Astrocyte (in vitro differentiated cells and primary cell): ENCODE results near the gene TRMT61A. TPM values are rescaled to one million over a fixed set of nuclear protein-coding genes. Genes with fewer than 3 reads are reported as not detected.

Experiments used
- DNase-seq: peaks from one replicate; pipeline ENCODE4 v3.0.0-alpha.2; 2010; ENCODE audit warnings: low read depth
- FAIRE-seq: peaks from 2 replicates; lab custom pipeline; 2011; peaks lifted over from hg19 to GRCh38; lab: Jason Lieb, UNC
- H2AFZ ChIP-seq: 2 replicates; pipeline ENCODE4 v1.6.0; 2012; ENCODE audit warnings: low read depth, low read length, inconsistent platforms
- H3K27ac ChIP-seq: 2 replicates; pipeline ENCODE4 v1.5.1; 2011; ENCODE audit warnings: low read depth, low read length, inconsistent platforms
- H3K27me3 ChIP-seq: 2 replicates; pipeline ENCODE4 v1.6.0; 2011; ENCODE audit warnings: low read length, inconsistent platforms; ENCODE audit not compliant: insufficient read depth
- H3K36me3 ChIP-seq: 2 replicates; pipeline ENCODE4 v1.5.1; 2011; ENCODE audit warnings: low read length, inconsistent platforms; ENCODE audit not compliant: insufficient read depth
- H3K4me1 ChIP-seq: 2 replicates; pipeline ENCODE4 v1.5.1; 2011; ENCODE audit warnings: low read length, inconsistent platforms; ENCODE audit not compliant: insufficient read depth
- H3K4me2 ChIP-seq: 2 replicates; pipeline ENCODE4 v1.6.0; 2012; ENCODE audit warnings: low read length, inconsistent platforms
- H3K4me3 ChIP-seq: 2 replicates; pipeline ENCODE4 v1.5.1; 2011; ENCODE audit warnings: low read depth, mild to moderate bottlenecking, low read length, inconsistent platforms; ENCODE audit not compliant: insufficient read depth
- H3K79me2 ChIP-seq: 2 replicates; pipeline ENCODE4 v1.6.0; 2012; ENCODE audit warnings: mild to moderate bottlenecking, low read length, inconsistent platforms; ENCODE audit not compliant: insufficient read depth
- H3K9ac ChIP-seq: 2 replicates; pipeline ENCODE4 v1.6.0; 2012; ENCODE audit warnings: mild to moderate bottlenecking, low read length, inconsistent platforms
- H3K9me3 ChIP-seq: 2 replicates; pipeline ENCODE4 v1.5.1; 2012; ENCODE audit warnings: low read depth, mild to moderate bottlenecking, low read length, inconsistent platforms; ENCODE audit not compliant: insufficient read depth
- H4K20me1 ChIP-seq: 2 replicates; pipeline ENCODE4 v1.6.0; 2012; ENCODE audit warnings: low read length, inconsistent platforms; ENCODE audit not compliant: insufficient read depth
- H3K27ac Mint-ChIP-seq: one replicate; pipeline ENCODE4 v1.8.0; 2021; ENCODE audit warnings: mild to moderate bottlenecking, mixed read lengths; ENCODE audit not compliant: unreplicated experiment
- H3K27me3 Mint-ChIP-seq: one replicate; pipeline ENCODE4 v1.8.0; 2021; ENCODE audit warnings: low read depth, mixed read lengths; ENCODE audit not compliant: unreplicated experiment
- H3K36me3 Mint-ChIP-seq: one replicate; pipeline ENCODE4 v1.8.0; 2021; ENCODE audit warnings: low read depth, mixed read lengths; ENCODE audit not compliant: unreplicated experiment
- H3K4me1 Mint-ChIP-seq: one replicate; pipeline ENCODE4 v1.8.0; 2021; ENCODE audit warnings: low read depth, mixed read lengths; ENCODE audit not compliant: unreplicated experiment
- H3K4me3 Mint-ChIP-seq: one replicate; pipeline ENCODE4 v1.8.0; 2021; ENCODE audit warnings: mild to moderate bottlenecking, moderate library complexity, mixed read lengths; ENCODE audit not compliant: unreplicated experiment
- H3K9me3 Mint-ChIP-seq: one replicate; pipeline ENCODE4 v1.8.0; 2021; ENCODE audit warnings: mild to moderate bottlenecking, mixed read lengths; ENCODE audit not compliant: unreplicated experiment
- EZH2 ChIP-seq: IDR thresholded peaks from 2 replicates; pipeline ENCODE4 v1.6.1; 2012; ENCODE audit warnings: mild to moderate bottlenecking, low read length, inconsistent platforms; ENCODE audit not compliant: insufficient read depth
- total RNA-seq: library from RNA; stranded (reverse); gene quantifications from 2 replicates; pipeline ENCODE4 v1.2.1, GENCODE V29; 2021
- TF ChIP-seq, protein P1 (sequence below): IDR thresholded peaks from 2 replicates; pipeline ENCODE4 v1.5.1; 2011; ENCODE audit warnings: low read depth, mild to moderate bottlenecking, inconsistent platforms, low read length, moderate library complexity; ENCODE audit not compliant: insufficient read depth

TRMT61A gene
- total RNA-seq, 1 donor from 2014 or later, result 12.4 TPM

DNA sequence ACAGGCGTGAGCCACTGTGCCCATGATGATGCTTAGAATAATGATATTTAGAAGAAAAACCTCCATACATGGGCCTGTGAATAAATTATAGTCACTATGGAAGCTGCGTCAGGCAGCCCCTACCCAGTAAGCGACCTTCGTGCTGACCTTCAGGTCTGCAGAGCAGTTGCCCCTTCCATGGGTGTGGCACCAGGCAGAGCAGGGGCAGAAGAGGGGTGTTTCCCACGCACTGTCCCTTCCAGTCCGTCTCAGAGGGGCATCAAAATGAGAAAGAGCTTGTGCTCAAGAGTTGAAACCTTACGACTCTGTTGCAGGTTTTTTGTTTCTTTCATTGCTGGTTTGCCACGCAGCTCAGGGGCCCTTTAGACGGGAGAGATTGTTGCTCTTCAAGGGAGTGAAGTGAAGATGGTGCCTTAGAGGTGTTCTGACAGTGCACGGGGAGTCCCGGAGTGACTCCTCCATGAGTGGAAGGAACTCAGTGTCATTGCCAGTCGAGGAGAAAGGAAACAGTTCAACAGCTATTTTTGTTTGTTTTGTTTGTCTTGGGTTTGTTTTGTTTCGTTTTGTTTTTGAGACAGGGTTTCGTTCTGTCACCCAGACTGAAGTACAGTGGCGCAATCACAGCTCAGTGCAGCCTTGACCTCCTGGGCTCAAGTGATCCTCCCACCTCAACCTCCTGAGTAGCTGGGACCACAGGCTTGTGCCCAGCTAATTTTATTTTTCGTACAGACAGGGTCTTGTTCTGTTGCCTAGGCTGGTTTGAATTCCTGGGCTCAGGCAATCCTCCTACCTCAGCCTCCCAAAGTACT lies 20.3 kb upstream of the TRMT61A start:
- Histone ChIP-seq H3K36me3 (peaks cover 29% of the 10 kb centered on the region), H3K27me3 (no peaks in the 10 kb centered on the region), H3K9ac (no peak overlapping the region), H4K20me1 (peaks cover 29% of the 10 kb centered on the region), H2AFZ (no peak overlapping the region), H3K4me3 (no peak overlapping the region), H3K4me2 (no peak overlapping the region), H3K9me3 (no peaks in the 10 kb centered on the region), H3K4me1 (peaks cover 11% of the 10 kb centered on the region), H3K27ac (no peak overlapping the region), H3K79me2 (no peaks in the 10 kb centered on the region)
- H3K4me3 Mint-ChIP-seq, result no peak overlapping the region
- DNase-seq (no peak), FAIRE-seq (no peak)
- no peak overlapping the region for H3K27ac Mint-ChIP-seq
- TF ChIP-seq, protein P1, sequence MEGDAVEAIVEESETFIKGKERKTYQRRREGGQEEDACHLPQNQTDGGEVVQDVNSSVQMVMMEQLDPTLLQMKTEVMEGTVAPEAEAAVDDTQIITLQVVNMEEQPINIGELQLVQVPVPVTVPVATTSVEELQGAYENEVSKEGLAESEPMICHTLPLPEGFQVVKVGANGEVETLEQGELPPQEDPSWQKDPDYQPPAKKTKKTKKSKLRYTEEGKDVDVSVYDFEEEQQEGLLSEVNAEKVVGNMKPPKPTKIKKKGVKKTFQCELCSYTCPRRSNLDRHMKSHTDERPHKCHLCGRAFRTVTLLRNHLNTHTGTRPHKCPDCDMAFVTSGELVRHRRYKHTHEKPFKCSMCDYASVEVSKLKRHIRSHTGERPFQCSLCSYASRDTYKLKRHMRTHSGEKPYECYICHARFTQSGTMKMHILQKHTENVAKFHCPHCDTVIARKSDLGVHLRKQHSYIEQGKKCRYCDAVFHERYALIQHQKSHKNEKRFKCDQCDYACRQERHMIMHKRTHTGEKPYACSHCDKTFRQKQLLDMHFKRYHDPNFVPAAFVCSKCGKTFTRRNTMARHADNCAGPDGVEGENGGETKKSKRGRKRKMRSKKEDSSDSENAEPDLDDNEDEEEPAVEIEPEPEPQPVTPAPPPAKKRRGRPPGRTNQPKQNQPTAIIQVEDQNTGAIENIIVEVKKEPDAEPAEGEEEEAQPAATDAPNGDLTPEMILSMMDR, result no peak
- no peak for TF ChIP-seq EZH2
- no peaks in the 10 kb centered on the region for H3K27me3 Mint-ChIP-seq
- peaks cover 3% of the 10 kb centered on the region for H3K4me1 Mint-ChIP-seq
- H3K36me3 Mint-ChIP-seq, result peaks cover 37% of the 10 kb centered on the region
- H3K9me3 Mint-ChIP-seq, result no peaks in the 10 kb centered on the region

GRCh38 chr14:103509864-103510723 lies 18.9 kb upstream of the TRMT61A start:
- Histone ChIP-seq H3K4me2 (no peak overlapping the region), H3K9ac (no peak overlapping the region), H3K27ac (no peak overlapping the region), H3K79me2 (no peaks in the 10 kb centered on the region), H3K36me3 (peaks cover 24% of the 10 kb centered on the region), H2AFZ (no peak overlapping the region), H4K20me1 (peaks cover 34% of the 10 kb centered on the region), H3K9me3 (no peaks in the 10 kb centered on the region), H3K4me3 (no peak overlapping the region), H3K27me3 (no peaks in the 10 kb centered on the region), H3K4me1 (peaks cover 11% of the 10 kb centered on the region)
- peak overlapping the region; percentile 58 for H3K27ac Mint-ChIP-seq
- H3K9me3 Mint-ChIP-seq, result no peaks in the 10 kb centered on the region
- no peaks in the 10 kb centered on the region for H3K4me1 Mint-ChIP-seq
- no peaks in the 10 kb centered on the region for H3K27me3 Mint-ChIP-seq
- DNase-seq (no peak), FAIRE-seq (no peak)
- TF ChIP-seq, protein P1, result no peak
- TF ChIP-seq EZH2, result no peak
- no peak overlapping the region for H3K4me3 Mint-ChIP-seq
- peaks cover 32% of the 10 kb centered on the region for H3K36me3 Mint-ChIP-seq
